Measurements from ENCODE around the gene ZBTB8B. TPM values are rescaled to one million over a fixed set of nuclear protein-coding genes. Genes with fewer than 3 reads are reported as not detected.
"Not testable (repeated sequence)": the region's sequence is repeated elsewhere in the genome, so short reads cannot be mapped to it uniquely, and the experiment has no call there.

The ZBTB8B gene
- total RNA-seq, 1 donor from 2014 or later = 1.9 TPM

- H3K27ac Mint-ChIP-seq; H3K36me3 Mint-ChIP-seq; H3K9me3 Mint-ChIP-seq; DNase-seq (ENCODE audit: extremely low spot score, unreplicated experiment); H3K27me3 Mint-ChIP-seq; H3K4me1 Mint-ChIP-seq (ENCODE audit: unreplicated experiment); H3K4me3 Mint-ChIP-seq: not testable (repeated sequence)
- TF ChIP-seq CTCF (conservative IDR thresholded peaks at IDR 0.05) = peak; percentile 43
Observed at GRCh38 chr1:32449457-32449831, 15.4 kb upstream of the ZBTB8B start.

- DNase-seq (ENCODE audit: extremely low spot score, unreplicated experiment) = no peak
- peaks cover 6% of the 10 kb centered on the region for H3K9me3 Mint-ChIP-seq
Observed at GRCh38 chr1:32454726-32455125, 10.1 kb upstream of the ZBTB8B start.

GRCh38 chr1:32455958-32456357, 8.9 kb upstream of the ZBTB8B start:
- no peak overlapping the region for H3K27ac Mint-ChIP-seq
- H3K4me3 Mint-ChIP-seq = no peak overlapping the region
- TF ChIP-seq CTCF (conservative IDR thresholded peaks at IDR 0.05) = no peak
- DNase-seq (ENCODE audit: extremely low spot score, unreplicated experiment) = no peak
- no peaks in the 10 kb centered on the region for H3K36me3 Mint-ChIP-seq
- H3K27me3 Mint-ChIP-seq = no peaks in the 10 kb centered on the region
- no peaks in the 10 kb centered on the region for H3K4me1 Mint-ChIP-seq (ENCODE audit: unreplicated experiment)
- H3K9me3 Mint-ChIP-seq = peaks cover 6% of the 10 kb centered on the region

More at GRCh38 chr1:32454726-32455125, 10.1 kb upstream of the ZBTB8B start:
- Mint-ChIP-seq H3K4me1 (ENCODE audit: unreplicated experiment) (no peaks in the 10 kb centered on the region), H3K27ac (no peak overlapping the region), H3K27me3 (no peaks in the 10 kb centered on the region), H3K36me3 (no peaks in the 10 kb centered on the region), H3K4me3 (no peak overlapping the region)
- no peak for TF ChIP-seq CTCF (conservative IDR thresholded peaks at IDR 0.05)

- not testable (repeated sequence) for H3K9me3 Mint-ChIP-seq; H3K36me3 Mint-ChIP-seq; H3K27me3 Mint-ChIP-seq; H3K27ac Mint-ChIP-seq; H3K4me3 Mint-ChIP-seq; H3K4me1 Mint-ChIP-seq (ENCODE audit: unreplicated experiment); DNase-seq (ENCODE audit: extremely low spot score, unreplicated experiment)
Observed at GRCh38 chr1:32458798-32459197, 6.1 kb upstream of the ZBTB8B start.

GRCh38 chr1:32462977-32463376, 1.9 kb upstream of the ZBTB8B start:
- H3K36me3 Mint-ChIP-seq; H3K4me1 Mint-ChIP-seq (ENCODE audit: unreplicated experiment); DNase-seq (ENCODE audit: extremely low spot score, unreplicated experiment); H3K4me3 Mint-ChIP-seq; H3K27me3 Mint-ChIP-seq; H3K9me3 Mint-ChIP-seq; H3K27ac Mint-ChIP-seq: not testable (repeated sequence)

- Mint-ChIP-seq H3K4me1 (ENCODE audit: unreplicated experiment) (peaks cover 4% of the 10 kb centered on the region), H3K9me3 (no peaks in the 10 kb centered on the region), H3K27ac (peak overlapping the region; percentile 57), H3K36me3 (no peaks in the 10 kb centered on the region), H3K4me3 (peak overlapping the region; percentile 97), H3K27me3 (peaks cover 7% of the 10 kb centered on the region)
- no peak for TF ChIP-seq CTCF (conservative IDR thresholded peaks at IDR 0.05)
- no peak for DNase-seq (ENCODE audit: extremely low spot score, unreplicated experiment)
Observed at GRCh38 chr1:32464191-32464715, 619 bp upstream of the ZBTB8B start.

- Mint-ChIP-seq H3K36me3 (no peaks in the 10 kb centered on the region), H3K4me1 (ENCODE audit: unreplicated experiment) (peaks cover 4% of the 10 kb centered on the region), H3K9me3 (no peaks in the 10 kb centered on the region), H3K27me3 (peaks cover 7% of the 10 kb centered on the region), H3K27ac (peak overlapping the region; percentile 23), H3K4me3 (peak overlapping the region; percentile 97)
- TF ChIP-seq CTCF (conservative IDR thresholded peaks at IDR 0.05) = no peak
- DNase-seq (ENCODE audit: extremely low spot score, unreplicated experiment) = no peak
Observed at GRCh38 chr1:32465578-32465933, 684 bp downstream of the ZBTB8B start.
